HG02588 (cell line): ENCODE results near the gene BEND3.
"Not testable (repeated sequence)": the region's sequence is repeated elsewhere in the genome, so short reads cannot be mapped to it uniquely, and the experiment has no call there.

Source experiments
- ATAC-seq: cut with Tn5 transposase; IDR thresholded peaks from one replicate; pipeline ENCODE4 v1.9.1; 2021; ENCODE audit warnings: mild to moderate bottlenecking, moderate library complexity; ENCODE audit not compliant: unreplicated experiment

The BEND3 gene

DNA sequence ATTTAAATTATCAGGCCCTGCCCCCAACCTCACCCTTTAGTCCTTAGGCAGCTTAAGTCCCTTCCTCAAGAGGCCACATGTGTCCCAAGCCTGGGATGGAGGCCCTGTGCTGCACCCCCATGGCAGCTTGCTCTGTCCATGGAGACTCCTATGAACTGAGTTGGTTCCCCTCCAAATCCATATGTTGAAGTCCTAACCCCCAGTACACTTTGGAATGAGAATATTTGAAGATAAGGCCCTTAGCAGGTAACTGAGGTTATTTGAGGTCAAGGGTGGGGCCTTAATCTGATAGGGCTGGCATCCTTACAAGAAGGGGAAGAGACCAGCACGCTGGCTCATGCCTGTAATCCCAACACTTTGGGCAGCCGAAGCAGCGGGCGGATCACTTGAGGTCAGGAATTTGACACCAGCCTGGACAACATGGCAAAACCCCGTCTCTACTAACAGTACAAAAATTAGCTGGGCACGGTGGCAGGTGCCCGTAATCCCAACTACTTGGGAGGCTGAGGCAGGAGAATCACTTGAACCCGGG lies 6.7 kb upstream of the BEND3 start:
- no peak for ATAC-seq

DNA sequence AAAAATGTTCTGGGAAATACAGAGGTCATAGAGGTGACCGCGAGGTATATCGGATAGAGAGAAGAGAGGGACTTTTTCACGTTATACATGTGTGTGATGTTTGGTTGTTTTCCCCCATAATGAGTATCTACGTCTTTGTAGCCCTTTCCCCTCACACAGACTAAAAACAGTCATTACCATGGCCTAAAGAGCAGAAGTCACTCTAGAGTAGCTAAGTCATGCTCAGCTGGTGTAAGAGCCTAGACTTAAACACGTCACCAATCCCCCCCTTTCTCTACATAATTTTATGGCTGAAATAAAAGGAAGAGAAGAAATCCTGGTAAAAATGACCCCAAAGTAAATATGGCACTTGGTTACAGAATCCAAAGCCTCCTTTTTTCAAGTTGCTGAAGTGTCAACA lies 6.0 kb upstream of the BEND3 start:
- ATAC-seq: no peak

DNA sequence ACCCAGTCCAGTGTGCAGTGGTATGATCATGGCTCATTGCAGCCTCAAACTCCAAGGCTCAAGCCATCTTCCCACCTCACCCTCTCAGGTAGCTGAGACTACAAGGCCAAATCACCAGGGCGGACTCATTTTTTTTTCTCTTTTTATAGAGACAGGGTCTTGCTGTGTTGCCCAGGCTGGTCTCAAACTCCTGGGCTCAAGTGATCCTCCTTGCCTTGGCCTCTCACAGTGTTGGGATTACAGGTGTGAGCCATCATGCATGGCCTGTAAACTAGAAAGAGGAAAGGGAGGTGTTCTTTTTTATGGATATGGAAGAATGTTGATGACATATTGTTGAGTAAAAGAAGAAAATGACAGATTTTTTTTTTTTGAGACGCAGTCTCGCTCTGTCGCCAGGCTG lies 5.1 kb upstream of the BEND3 start:
- no peak for ATAC-seq

DNA sequence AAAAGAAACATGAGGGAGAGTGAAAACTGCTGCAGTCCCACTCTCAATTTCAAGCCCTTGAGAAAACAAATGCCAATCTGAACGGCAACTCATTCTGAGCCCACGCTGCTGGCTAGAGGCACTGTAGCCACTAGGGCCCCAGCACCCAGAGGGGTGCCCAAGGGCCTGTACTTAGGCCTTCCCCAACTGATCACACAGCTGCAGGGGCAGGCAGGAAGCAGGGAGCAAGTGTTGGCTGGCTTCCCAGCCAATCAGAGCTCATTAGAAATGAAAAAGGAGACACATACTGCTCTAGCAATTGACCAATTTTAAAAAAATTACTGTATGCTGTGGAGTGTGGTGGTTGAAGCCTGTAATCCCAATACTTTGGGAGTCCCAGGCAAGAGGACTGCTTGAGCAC lies 3.7 kb upstream of the BEND3 start:
- ATAC-seq: no peak

DNA sequence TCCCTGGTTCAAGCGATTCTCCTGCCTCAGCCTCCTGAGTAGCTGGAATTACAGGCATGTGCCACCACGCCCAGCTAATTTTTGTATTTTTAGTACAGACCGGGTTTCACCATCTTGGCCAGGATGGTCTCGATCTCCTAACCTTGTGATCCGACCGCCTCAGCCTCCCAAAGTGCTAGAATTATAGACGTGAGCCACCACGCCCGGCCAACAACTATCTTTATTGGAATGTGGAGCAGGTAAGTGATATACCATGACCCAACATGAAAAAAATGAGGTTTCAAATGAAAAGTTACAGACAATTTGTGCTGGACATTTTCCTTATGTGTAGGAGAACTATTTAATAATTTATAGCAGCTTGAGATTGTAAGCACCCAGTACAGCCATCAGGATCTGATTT lies 3.2 kb upstream of the BEND3 start:
- ATAC-seq: not testable (repeated sequence)

DNA sequence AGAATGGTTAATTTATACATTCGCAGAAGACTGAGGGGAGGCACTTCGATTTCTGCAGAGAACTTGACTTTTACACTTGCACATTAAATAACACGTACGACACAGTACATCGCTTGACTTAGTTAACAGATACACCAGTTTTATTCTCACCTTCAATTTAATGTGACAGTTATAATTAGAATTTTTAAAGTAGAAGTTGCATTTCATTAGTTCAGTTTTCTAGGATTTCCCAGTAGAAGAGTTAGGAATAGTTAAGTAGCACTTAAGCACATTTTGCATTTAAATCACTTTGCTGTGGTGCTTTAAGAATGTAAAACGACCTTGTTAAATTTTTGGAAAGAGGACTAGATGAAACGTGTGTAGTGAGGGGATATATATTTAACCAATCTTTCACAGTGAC lies 1.6 kb upstream of the BEND3 start:
- ATAC-seq: no peak

DNA sequence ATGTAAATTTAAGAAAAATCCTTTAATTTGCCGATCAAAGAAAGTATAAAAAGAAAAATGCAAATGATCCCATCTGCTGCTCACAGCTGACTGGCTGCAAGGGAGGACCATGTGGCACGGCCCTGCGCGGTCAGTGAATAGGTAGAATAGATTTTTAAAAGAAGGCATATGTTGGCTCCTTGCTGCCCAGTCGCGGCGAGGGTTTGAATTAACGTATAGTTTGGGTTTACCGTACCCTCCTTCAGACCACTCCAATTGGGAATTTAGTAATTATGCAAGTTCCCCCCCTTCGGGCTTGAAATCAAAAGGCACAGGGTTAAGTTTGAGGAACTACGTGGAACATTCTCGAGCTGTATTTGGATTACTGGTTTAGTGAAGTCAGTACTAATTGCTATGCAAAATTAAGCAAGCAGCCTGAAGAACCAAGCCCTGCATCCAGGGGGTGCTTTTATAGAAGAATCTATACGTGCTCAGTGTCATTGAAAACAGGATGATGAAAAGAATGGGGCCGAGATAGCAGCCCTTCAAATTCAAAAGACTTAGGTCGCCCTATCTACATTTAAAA lies 1.1 kb upstream of the BEND3 start:
- no peak for ATAC-seq

DNA sequence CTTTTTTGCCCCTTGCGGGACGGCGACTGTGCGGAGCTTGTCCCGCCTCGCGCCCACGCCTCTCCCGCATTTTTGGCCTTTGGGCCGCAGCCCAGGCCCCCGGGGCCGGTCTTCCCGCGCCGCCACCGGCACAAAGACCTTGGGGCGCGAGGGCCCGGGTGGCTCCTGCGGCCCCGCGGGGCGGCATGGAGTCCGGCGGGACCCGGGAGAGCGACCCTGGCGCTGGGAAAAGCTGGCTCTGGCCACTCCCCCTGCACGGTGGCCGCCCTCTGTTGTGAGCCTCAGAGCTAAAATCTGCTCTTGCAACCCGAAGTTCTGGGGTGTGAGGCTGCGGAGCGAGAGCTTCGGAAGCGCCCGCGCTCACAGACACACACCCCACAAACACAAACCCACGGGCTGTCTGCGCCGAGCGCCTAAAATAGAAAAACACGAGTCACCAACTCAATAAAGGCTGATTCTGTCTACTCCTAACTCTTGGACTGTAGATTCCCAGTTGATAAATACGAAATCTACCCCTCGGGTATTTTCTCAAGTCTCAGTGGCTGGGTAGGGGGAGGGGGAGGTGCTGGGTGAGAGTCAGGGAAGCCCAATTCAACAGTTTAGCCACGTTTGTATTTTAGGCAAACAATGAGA lies 496 bp upstream of the BEND3 start:
- no peak for ATAC-seq

DNA sequence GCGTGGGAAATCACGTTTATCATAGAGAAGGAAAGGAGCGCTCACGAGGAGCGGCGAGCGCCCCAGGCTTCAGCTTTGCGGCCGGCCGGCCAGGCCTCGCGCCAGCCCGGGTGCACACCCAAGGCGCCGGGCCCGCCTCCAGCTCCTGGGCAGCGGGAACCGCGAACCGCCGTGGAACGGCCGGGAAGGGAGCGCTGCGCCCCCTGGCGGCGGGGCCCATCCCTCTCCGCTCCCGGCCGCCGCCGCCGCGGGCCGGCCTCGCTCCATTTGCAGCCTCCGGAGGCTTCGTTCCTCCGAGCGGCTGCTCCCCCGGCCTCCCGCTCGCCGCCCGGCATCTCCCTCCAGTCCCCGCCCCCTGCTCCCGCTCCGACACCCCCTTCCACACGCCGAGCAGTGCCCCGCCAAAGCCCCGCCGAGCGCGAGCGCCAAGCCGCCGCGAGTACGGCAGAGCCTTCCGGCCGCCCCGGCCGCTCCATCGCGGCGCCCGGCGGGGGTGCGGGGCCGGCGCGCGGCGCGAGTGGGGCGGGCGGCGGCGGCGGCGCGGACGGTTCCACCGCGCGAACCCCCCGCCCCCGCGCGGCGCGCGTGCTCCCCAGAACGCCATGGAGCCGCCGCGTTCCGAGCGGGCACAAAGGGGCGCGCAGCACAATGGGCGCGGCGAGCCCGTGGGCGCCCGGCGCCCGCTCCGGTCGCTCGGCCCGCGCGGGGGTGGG lies 946 bp downstream of the BEND3 start:
- peak; percentile 71 for ATAC-seq

DNA sequence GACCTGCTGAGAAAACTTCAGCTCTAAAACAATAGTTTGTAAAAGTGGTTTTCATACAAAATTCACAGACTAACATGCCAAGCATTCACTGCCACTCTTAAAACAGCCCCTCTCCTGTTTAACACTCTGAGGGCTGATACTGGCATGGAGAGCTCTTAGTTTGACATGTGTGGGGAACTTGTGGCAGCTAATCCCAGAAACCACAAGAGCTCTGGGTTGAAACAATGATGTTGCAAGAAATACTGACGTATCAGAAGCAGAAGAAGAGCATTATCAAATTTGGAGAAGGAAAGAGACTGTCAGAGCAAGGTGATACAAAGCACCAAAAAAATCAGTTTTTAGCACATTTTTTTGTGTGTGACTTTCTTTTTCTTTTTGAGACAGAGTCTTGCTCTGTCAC lies 5.1 kb downstream of the BEND3 start:
- ATAC-seq: no peak

DNA sequence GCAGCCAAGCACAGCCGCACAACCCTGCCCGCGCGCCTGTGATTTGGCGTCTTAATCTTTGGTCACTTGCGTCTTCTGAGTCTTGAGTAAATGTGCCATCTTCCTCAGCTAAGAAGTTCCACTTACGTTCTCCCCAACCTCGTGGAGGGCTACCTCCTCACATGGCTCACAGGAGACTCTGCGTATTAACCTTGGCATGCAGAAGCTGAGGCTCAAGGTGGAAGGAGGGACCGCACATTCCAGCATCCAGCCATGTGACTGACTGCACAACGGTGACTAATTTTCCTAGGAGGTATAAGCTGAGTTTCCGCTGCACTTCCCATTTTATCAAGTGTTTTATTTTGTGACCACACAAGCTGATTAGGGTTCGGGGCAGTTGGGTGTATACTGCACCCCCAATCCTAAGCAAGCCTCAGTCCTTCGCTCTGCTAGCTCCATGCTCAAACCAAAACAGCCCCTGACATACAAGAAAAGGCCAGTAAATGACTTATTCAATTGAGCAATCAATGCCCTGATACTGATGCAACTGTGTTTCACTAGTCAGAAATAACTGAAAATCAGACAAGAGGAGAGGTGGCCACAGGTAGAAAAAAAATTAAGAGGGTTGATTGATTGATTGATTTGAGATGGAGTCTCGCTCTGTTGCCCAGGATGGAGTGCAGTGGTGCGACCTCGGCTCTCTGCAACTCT lies 7.0 kb downstream of the BEND3 start:
- ATAC-seq: no peak

DNA sequence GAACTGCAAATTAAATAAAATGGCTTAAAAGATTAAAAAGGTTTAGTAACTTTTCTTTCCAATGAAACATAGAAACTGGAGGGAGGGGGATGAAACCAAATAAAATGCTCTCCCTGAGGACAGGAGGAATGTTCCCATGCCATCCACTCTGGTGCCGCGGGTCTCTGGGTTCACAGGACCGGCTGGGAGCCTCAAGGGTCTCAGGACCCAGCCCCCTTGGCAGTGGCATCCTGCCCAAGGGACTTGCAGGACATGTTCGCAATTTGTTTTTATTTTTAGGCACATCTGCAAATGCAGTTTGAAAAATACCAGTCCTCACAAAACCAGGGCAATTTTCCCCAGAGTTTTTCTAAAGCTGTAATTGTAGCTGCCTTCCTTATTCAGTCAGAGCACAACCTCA lies 7.5 kb downstream of the BEND3 start:
- ATAC-seq: no peak

DNA sequence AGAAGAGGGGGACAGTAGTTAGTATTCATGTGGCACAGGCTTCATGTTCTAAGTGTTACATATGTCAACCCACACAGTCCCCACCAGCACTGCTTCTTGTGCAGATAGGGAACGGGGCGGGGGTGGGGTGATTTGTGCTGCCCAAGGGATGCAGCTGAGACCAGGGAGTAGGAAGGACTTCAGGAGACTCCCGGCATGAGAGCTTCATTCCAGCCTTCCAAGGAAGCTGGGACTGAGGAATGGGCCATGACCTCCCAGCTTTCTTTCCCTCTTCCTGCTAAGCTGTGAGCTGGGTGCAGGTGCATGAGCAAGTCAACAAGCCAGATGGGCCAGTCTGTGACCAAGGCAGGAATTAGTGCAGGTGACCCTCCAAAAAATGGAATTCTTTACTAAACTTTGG lies 9.2 kb downstream of the BEND3 start:
- no peak for ATAC-seq

DNA sequence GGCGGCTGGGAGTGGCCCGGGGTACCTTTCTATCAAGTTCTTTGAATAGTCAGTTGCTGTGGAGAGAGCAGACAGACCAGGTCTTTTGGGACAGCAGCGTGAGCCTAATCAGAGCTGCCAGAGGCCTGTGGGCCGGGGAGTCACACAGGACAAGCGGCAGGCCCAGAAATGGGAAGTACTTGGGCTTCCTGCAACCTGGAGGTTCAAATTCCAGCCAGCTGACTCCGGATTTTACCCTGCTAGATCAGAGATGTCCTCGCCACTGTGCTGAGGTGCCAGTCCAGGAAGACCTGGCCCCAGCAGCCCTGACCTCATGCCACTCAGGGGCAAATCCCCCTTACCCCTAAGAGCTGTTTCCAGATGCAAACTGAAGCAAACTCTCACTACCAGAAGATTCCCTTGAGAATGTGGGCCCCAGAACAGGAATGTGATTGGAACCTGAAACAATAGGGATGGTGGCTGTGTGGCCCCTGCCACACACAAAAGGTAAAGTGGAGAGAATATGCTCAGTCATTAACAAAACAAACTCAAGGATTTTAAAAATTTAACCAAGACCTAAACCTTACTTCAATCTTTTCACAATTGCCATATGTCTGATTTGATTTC lies 9.7 kb downstream of the BEND3 start:
- no peak for ATAC-seq

DNA sequence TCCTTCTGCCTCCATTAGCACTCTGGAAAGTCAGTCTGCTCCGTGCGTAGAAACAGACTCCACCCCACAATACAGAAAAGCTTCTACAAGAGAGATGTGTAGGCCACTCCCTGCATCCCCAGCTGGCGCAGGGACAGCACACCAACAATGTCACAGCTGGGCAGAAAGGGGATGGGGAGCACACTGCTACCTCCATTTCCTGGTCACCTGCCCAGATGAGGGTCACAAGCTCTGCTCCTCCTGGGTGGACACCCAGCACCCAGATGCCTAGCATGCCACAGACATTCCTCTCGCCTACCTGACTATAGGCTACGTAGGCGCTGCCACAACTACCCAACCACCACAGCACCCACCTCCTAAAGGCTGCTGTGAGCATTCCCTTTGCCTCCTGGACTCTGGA lies 12.2 kb downstream of the BEND3 start:
- no peak for ATAC-seq

DNA sequence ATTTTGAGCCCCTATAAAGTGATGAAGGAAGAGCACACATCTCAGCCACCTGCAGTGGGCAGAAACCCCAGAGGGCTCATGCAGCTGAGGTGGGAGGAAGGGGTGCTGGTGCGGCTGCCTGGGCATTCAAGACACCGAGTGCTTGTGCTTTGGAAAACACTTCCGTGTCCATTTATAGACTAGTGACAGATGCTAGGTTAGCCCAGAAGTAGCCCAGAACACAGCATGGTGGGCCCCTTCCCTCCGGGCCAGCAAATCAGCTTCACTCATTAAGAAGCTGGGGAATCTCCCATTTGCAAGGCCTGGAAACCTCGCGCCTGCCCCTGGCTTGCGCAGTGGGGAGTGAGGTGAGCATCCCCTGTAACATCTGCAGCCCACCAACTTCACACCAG lies 12.9 kb downstream of the BEND3 start:
- no peak for ATAC-seq

DNA sequence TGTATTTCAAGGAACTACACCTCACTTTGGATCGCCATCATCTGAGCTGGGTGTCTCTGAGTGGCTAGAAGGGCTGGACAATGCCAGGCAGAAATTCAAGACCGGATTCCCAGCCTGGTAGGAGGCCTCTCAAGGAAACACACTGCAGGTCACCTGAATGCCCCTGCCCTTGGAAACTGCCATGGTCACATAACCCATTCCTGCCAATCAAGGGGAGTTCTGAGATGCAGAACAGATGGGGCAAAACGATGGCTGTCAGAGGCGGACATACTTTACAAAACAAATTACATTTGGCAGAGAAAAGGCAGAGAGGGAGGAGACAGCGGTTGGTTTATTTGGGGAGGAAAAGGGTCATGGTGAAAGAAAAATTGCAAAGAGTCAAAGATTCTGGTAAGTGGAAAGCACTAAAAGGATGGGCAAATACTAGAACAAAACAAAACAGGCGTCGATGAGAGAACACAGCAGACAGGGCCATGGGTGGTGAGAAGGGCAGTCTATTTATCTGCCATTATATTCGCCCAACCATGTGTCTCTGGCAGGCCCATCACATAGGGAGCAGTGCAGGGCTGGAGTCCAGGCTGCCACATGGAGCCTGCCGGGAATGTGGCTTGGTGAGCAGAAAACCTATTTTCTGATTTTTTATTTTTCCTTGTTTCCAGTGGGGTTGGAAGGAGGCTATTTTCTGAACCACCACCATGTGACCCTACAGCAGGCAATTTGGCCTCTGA lies 13.5 kb downstream of the BEND3 start:
- ATAC-seq: no peak

DNA sequence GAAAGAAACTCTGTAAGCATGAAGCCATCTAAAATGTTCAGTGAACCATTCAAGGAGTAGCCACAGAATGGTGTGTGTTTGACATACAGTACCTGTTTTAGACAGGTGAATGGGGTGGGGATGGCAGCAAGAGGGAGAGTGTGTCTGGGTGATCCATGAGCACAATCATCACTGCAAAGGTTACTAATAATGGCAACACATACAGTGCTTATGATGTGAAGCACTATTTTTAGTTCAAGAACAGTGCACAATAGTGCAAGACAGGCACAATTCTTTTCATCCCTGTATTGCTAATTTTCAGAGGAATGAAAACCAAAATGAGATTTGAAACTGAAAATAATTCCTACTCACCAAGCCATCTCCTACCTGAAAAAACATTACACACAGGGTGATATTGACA lies 14.1 kb downstream of the BEND3 start:
- no peak for ATAC-seq

DNA sequence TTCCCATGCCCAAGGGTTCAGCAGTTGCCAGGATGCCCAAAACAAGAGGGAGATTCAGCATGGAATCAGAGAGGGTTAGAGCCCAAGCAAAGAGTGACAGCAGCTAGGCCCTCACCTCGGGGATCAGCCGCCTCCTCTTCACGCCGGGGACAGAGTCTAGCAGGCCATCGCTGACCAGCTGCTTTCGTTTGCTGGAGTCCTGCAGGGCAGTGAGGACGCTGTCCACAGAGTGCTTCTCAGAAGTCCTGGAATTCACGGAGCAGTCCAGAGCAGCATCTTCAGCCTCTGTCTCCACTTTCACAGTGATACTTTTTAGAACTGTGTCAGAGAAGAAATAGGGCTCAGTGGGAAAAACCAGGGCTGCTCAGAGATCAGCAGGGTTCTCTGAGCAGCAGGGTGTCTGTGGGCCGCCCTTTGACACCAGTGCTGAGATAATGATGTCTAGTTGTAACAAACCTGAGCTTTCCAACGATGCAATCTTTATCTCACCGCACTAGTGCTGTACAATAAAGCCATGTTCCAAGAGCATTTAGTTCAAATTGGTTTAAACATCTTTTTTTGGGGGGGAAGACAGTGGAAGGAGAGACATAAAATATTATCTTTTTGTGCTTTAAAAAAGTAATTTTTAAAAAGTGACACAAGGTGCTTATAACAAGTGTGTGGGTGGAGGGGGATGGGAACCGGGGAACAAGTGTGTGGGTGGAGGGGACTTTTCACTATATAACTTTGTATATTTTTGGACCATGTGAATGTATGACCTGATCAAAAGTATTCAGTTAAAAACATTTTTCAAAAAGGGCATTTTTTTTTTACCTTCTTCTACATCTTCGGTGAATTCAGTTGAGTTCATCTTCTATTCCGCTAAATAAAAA lies 16.6 kb downstream of the BEND3 start:
- ATAC-seq: no peak

DNA sequence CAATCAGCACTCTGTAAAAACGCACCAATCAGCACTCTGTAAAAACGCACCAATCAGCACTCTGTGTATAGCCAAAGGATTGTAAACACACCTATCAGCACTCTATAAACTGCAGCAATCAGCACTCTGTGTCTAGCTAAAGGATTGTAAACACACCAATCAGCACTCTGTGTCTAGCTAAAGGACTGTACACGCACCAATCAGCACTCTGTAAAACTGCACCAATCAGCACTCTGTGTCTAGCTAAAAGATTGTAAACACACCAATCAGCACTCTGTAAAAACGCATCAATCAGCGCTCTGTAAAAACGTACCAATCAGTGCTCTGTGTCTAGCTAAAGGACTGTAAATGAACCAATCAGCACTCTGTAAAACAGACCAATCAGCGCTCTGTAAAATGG lies 30.9 kb downstream of the BEND3 start:
- not testable (repeated sequence) for ATAC-seq
